Astrocyte of the hippocampus (primary cell): ENCODE results near the gene MGST2.
A peak's percentile ranks its signal among the peaks of the same experiment; 100 is the strongest.

Source experiments
- DNase-seq: peaks from one replicate; pipeline ENCODE4 v3.0.0; 2011; ENCODE audit warnings: low read depth, low spot score

Gene MGST2

DNA sequence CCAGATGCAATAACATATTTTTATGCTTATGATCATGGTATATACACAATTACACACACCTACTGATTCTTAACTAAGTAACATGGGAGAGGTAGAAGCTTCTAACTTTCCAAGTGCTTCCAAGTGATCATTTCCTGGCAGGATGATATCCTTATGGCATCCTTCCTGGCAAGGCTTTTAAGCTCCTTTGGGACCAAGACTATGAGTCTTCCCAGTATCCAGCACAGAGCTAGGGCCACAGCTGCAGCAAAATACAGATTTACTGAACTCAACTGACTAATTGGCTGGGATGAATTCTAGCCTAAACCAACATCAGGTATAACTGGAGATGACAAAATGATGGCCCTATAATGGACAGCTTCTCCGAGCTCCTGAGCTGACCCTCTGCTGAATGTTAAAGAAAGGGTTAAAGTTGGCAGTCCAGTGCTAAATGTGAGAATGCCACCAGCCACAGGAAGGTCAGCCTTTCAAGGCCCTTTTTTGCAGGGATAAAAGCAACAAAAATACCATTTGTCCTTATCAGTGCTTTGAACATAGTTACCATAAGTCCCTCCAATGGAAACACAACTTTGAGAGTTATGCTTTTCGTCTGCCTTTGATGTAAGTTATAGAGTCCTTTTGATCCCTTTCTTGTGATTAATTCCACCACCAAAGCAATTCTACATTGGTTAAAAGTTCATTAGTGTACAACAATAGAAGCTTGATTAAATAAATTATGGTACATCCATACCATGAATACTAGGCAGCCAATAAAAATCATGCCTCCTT lies 73.4 kb downstream of the MGST2 start:
- no peak for DNase-seq

DNA sequence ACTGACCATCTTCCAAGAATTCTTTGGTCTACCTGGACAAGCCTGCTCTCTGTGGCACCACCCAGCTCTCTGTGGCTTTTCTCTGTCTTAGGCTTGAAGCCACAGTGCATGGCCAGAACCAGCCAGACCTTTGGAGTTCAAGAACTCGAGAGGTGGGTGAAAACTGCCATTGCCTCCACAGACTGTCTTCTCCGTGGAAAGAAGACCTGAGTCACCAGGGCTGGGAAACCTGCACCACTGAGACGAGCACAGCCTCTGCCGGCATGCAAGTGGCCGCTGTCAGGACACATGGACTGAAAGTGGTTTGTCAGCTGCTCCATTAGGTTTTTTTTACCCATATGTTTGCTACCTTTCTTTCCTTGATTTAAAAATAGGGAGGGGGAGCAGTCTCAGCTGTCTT lies 74.5 kb downstream of the MGST2 start:
- no peak for DNase-seq

DNA sequence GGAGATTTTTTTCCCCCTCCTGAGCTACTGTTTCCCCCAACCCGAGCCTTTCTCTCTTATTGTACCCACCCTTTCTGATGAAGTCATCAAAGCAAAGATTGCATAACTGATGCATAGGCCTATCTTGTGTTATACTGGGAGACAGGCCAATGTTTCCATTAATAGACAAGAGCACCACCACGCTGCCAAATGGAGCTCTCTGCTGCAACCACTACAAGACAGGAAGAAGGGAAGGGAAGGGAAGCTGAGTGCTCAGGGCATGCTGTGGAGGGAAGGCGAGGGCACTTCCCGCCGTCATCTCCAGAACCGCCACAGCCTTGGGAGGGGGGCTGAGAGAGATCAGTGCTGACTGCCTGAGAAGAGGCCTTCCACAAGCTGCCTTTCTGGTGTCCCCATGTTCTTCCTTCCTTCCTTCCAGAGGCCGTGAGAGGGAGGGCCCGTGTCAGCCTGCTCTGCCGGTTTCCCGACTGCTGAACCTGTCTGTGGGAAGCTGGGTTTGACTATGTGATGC lies 75.0 kb downstream of the MGST2 start:
- peak; percentile 76 for DNase-seq

DNA sequence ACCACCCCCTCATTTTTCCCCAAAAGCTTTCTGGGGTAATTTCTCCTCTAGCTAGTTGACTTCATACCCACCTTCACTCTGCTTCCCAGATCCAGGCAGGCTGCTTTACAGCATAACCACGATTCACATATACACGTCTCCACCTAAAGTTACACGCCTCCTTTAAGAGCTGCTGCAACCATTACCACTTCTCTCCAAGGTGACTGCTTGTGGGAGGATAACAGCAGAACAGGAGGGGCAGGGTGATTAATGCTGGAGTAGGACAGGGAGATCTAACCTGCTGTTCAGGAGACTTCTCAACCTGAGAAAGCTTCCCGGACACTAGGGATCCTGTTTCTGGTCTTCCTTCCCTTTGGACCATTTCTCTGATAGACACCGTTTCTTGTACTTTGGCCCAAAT lies 77.4 kb downstream of the MGST2 start:
- DNase-seq = no peak

DNA sequence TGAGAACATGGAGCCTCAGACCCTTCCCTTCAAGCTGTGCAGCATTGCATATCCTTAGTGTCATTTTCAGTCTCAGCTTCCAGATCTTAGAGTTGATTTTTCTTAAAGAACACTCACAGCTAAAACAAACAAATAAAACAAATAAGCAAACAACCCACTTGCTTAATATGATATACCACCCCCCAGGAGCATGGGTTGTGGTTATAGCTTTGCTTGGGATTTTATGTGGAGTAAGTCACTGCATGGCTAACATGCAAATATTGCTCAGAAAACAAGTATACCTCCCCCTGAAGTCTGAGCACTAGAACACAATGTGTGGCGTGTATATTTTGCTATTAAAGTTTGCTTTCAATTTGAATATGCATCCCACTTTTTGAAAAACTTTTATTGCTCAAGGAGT lies 78.6 kb downstream of the MGST2 start:
- DNase-seq = no peak

DNA sequence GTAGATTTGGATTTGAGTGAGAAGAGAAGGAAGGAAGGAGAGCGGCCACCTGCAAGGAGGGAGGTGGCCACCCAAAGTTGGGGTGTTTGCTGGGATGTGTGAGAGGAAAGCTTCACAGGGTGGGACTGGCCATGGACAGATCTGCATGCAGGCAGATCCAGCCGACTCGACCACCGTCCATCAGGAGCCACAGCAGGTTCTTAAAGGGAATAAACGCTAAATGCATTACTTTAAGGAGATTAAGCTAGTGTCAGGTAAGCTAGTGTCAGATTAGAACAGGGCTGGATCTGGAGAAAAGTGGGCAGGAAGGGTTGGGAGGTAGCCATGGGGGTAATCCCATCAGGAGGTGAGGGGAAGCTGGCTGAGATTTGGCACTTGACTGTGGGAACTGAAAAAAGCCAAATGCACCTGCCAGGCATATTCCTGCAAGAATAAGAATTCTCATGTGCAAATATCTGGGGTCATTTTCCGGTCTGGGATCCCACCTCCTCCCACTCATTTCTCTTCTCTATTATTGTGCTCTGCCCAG lies 79.6 kb downstream of the MGST2 start:
- DNase-seq = no peak

DNA sequence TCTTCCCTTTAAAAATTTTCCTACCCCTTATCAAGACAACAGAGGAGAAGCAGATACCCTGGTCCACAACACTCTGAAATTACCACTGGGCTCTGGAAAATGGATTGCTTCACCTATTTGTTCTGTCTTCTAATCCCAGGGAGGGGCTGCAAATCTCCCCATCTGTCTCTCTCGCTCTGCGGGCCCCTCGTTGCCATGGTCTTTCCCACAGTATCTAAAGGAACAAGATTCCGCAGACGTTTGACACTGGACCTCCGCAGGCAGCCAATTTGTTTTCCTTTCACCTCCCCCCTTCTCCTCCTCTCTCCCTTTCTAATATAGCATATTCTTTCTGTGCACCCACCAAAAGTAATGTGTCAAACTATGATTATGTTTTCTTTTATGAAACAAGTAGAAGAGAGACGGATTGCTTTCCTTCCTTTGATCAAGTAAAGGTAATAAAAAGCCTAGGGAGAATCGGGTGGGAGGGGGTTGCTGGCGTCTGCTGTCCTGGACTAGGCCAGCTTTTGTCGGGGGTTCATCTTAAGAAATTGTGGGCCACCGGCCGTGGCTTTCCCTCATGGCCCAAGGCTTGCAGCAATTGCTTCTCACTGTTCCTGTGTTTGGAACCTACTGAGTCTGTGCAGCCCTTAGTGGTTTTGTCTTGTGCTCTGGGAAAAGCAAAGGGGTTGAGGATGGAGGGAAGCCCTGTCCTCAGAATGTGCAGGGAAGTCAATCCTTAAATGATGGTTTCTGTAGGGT lies 81.0 kb downstream of the MGST2 start:
- DNase-seq = no peak

DNA sequence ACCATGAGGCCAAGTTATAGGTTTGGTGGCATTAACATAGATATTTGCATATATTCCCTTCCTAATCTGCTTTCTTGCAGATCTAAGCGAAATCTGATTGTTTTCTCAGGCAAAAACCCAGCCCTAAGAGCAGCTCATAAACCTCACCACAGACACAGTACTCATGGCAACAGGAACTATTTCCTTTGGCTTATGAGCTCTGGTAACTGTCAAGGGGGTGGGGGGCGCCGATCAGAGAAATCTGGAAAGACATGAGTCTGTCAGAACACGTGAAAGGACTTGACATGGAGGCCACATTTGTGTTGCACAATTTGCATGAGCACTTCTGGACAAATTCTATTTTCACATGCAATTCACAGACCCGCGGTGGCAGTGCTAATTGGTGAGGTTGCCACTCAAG lies 83.7 kb downstream of the MGST2 start:
- DNase-seq = peak; percentile 57

DNA sequence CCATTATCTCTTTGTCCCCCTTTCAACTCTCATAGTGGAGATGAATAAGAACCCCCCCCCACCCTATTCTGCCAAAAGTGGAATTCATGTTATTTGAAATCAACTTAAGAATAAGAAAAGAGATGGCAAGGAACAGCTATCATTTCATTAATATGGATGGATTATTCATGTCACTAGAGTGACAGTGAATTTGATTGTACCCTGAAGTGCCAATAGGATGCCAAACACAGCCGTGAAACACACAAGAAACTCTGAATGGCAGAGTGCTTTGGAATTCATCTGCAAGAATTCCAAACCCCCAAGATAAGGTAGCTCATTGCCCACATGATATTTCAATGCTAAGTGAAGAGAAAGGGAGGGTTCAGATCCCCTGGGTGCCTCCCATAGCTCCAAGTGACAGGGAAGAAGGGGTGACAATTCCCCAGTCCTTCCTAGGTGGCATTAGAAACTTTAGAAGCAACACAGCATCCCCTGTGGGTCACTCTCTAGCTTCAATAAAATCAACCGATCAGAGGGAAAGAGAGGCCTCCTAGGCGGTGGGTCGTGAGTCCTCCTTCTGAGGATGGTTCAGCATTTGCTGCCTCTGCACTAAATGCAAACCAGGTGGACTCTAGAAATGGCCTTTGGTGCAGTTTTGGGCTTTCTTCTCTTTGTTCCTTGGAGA lies 84.3 kb downstream of the MGST2 start:
- DNase-seq = peak; percentile 14

DNA sequence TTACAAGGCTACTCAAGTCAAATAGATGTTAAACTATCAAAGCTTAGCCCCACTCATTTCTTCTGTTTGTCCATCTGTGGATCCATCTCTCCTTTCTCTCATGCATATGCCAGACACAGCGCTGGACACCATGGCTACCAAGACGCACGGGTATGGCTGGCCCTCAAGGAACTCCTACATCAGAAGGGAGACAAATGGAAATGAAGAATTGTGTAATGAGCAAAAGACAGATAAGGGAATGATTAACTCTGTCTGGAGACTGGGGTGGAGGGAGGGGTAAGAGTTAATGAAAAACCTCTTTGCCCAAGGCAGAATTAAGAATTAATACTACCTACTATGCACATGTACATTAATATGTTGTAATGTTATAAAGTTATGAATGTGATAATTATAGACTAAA lies 88.1 kb downstream of the MGST2 start:
- DNase-seq = no peak
